GM10266 (cell line): ENCODE measurements around the gene AMH.

Experiments used
- DNase-seq: peaks from one replicate; pipeline ENCODE4 v3.0.0; 2012; ENCODE audit errors: extremely low spot score
- CTCF ChIP-seq: IDR thresholded peaks from 2 replicates; pipeline ENCODE4 v1.5.1; 2012; ENCODE audit warnings: mild to moderate bottlenecking, low read depth; ENCODE audit not compliant: control insufficient read depth, insufficient read depth; ENCODE audit errors: missing control alignments

The AMH gene

GRCh38 chr19:2243274-2244124 is 5.6 kb upstream of the AMH start:
- TF ChIP-seq CTCF, result no peak
- DNase-seq, result no peak

GRCh38 chr19:2244125-2244411 is 5.1 kb upstream of the AMH start:
- TF ChIP-seq CTCF, result no peak
- DNase-seq, result no peak

- no peak for TF ChIP-seq CTCF
Observed at GRCh38 chr19:2244486-2244885, 4.6 kb upstream of the AMH start.

GRCh38 chr19:2245273-2245672 is 3.9 kb upstream of the AMH start:
- TF ChIP-seq CTCF, result no peak

More at GRCh38 chr19:2244486-2244885, 4.6 kb upstream of the AMH start:
- DNase-seq, result no peak

GRCh38 chr19:2246014-2246620 is 3.0 kb upstream of the AMH start:
- TF ChIP-seq CTCF, result no peak
- DNase-seq, result no peak

More at GRCh38 chr19:2245273-2245672, 3.9 kb upstream of the AMH start:
- no peak for DNase-seq

- no peak for DNase-seq
- TF ChIP-seq CTCF, result no peak
Observed at GRCh38 chr19:2246801-2247361, 2.2 kb upstream of the AMH start.
